Measurements from ENCODE around the gene IGIP.

The IGIP gene

GRCh38 chr5:140125637-140126036 is at the start of gene IGIP:
Gene IGIP, plus strand, starts transcription at chr5:140125937. Its CDS starts 2,540 bp downstream, at chr5:140128477.
- DNase-seq (ENCODE audit: low read depth): no peak
- TF ChIP-seq, protein P1, sequence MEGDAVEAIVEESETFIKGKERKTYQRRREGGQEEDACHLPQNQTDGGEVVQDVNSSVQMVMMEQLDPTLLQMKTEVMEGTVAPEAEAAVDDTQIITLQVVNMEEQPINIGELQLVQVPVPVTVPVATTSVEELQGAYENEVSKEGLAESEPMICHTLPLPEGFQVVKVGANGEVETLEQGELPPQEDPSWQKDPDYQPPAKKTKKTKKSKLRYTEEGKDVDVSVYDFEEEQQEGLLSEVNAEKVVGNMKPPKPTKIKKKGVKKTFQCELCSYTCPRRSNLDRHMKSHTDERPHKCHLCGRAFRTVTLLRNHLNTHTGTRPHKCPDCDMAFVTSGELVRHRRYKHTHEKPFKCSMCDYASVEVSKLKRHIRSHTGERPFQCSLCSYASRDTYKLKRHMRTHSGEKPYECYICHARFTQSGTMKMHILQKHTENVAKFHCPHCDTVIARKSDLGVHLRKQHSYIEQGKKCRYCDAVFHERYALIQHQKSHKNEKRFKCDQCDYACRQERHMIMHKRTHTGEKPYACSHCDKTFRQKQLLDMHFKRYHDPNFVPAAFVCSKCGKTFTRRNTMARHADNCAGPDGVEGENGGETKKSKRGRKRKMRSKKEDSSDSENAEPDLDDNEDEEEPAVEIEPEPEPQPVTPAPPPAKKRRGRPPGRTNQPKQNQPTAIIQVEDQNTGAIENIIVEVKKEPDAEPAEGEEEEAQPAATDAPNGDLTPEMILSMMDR (IDR thresholded peaks at IDR 0.05; ENCODE audit: control insufficient read depth, insufficient read depth, low read depth, low read length, missing control alignments): no peak
- no peak within 1 kb of the TSS for H3K4me3 ChIP-seq (ENCODE audit: control insufficient read depth, low read depth, low read length)

DNA sequence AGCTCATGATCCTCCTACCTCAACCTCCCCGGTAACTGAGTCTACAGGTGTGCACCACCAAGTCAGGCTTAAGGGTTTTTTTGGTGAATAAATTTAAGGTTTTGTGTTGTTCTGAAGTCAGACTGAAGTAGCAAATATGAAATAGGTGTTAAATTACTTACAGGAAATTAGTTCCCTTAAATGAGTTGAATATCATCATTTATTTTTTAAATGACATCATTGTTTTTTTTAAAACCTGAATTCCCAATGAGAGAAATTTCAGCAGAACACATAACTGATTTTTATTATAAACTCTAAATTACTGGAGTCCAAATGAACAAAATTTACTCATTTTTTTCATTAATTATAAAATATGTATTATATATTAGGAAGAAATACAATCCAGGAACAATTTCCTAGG is 49.6 kb upstream of the IGIP start:
- no peak overlapping the region for H3K4me3 ChIP-seq (ENCODE audit: control insufficient read depth, low read depth, low read length)
- TF ChIP-seq, protein P1 (IDR thresholded peaks at IDR 0.05; ENCODE audit: control insufficient read depth, insufficient read depth, low read depth, low read length, missing control alignments): no peak
- no peak for DNase-seq (ENCODE audit: low read depth)

GRCh38 chr5:140076788-140077187 is 48.9 kb upstream of the IGIP start:
- TF ChIP-seq, protein P1 (IDR thresholded peaks at IDR 0.05; ENCODE audit: control insufficient read depth, insufficient read depth, low read depth, low read length, missing control alignments): no peak
- H3K4me3 ChIP-seq (ENCODE audit: control insufficient read depth, low read depth, low read length): no peak overlapping the region
- no peak for DNase-seq (ENCODE audit: low read depth)

GRCh38 chr5:140083120-140083519 is 42.6 kb upstream of the IGIP start:
- TF ChIP-seq, protein P1 (IDR thresholded peaks at IDR 0.05; ENCODE audit: control insufficient read depth, insufficient read depth, low read depth, low read length, missing control alignments): no peak
- H3K4me3 ChIP-seq (ENCODE audit: control insufficient read depth, low read depth, low read length): no peak overlapping the region
- DNase-seq (ENCODE audit: low read depth): no peak

DNA sequence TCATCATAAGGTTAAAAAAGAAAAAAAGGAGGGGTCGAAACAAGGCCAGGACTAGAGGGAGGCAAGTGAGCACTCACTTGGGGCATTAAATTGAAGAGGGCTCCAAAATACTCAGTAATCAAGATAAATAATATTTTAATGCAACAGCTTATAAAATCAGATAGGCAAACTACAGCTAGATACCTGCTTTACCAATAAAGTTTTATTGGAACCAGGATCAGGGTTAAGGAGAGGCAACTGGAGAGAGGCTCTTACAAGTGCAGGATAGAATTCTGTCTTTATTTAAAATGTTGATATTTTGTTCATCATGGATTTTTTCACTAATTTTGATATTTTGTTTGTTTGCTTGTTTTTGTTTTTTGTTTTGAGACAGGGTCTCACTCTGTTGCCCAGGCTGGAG is 42.1 kb upstream of the IGIP start:
- H3K4me3 ChIP-seq (ENCODE audit: control insufficient read depth, low read depth, low read length): no peak overlapping the region
- TF ChIP-seq, protein P1 (IDR thresholded peaks at IDR 0.05; ENCODE audit: control insufficient read depth, insufficient read depth, low read depth, low read length, missing control alignments): no peak
- no peak for DNase-seq (ENCODE audit: low read depth)

- no peak overlapping the region for H3K4me3 ChIP-seq (ENCODE audit: control insufficient read depth, low read depth, low read length)
- TF ChIP-seq, protein P1 (IDR thresholded peaks at IDR 0.05; ENCODE audit: control insufficient read depth, insufficient read depth, low read depth, low read length, missing control alignments): no peak
Observed at GRCh38 chr5:140084541-140084940, 41.2 kb upstream of the IGIP start.

DNA sequence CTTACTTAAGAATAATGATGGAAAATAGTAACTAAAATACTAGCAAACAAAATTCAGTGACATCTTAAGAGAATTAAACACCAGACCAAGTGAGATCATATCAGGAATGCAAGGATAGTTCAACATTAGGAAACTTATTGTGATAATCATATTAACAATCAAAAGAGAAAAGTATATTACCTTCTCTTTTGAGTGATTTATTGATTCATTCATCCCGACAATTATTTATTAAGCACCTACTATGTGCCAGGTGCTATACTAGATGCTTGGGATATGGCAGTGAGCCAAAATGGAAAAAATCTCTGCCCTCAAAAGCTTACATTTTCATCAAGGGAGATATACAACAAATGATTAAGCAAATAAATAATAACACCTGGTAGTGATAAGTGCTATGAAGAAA is 35.5 kb upstream of the IGIP start:
- no peak for DNase-seq (ENCODE audit: low read depth)
- TF ChIP-seq, protein P1 (IDR thresholded peaks at IDR 0.05; ENCODE audit: control insufficient read depth, insufficient read depth, low read depth, low read length, missing control alignments): no peak
- H3K4me3 ChIP-seq (ENCODE audit: control insufficient read depth, low read depth, low read length): no peak overlapping the region

More at GRCh38 chr5:140084541-140084940, 41.2 kb upstream of the IGIP start:
- DNase-seq (ENCODE audit: low read depth): no peak

Measured in AG09309 (cell line).